Liver (tissue), 3 donors: ENCODE data around the gene APBA1.

Source experiments
- FOXA1 ChIP-seq: IDR thresholded peaks from 2 replicates; pipeline ENCODE4 v1.6.1; 2016; ENCODE audit warnings: antibody characterized with exemption
- RAD21 ChIP-seq, 2 donors: IDR thresholded peaks; 2 replicates each; pipeline ENCODE4 v1.6.1; 2016; ENCODE audit warnings: antibody characterized with exemption in 2 of 2, mild to moderate bottlenecking in 2 of 2
- RXRA ChIP-seq, 2 donors: IDR thresholded peaks; 2 replicates each; pipeline ENCODE4 v1.6.1; 2017 to 2018; ENCODE audit warnings: antibody characterized with exemption in 2 of 2, mild to moderate bottlenecking in 1 of 2
- TAF1 ChIP-seq: conservative IDR thresholded peaks from 2 replicates; pipeline ENCODE4 v1.6.1; 2016; ENCODE audit warnings: antibody characterized with exemption, mild to moderate bottlenecking
- YY1 ChIP-seq: IDR thresholded peaks from 2 replicates; pipeline ENCODE4 v1.6.1; 2016; ENCODE audit warnings: antibody characterized with exemption, mild to moderate bottlenecking
- TF ChIP-seq, protein P1 (sequence below): fragments of 150-350 bp; IDR thresholded peaks from 2 replicates; pipeline ENCODE4 v1.5.1; 2017; ENCODE audit warnings: improper control_type of control experiment, low read depth, low read length; ENCODE audit not compliant: missing input control
- donor health status: healthy.
- donor health status: healthy.

DNA sequence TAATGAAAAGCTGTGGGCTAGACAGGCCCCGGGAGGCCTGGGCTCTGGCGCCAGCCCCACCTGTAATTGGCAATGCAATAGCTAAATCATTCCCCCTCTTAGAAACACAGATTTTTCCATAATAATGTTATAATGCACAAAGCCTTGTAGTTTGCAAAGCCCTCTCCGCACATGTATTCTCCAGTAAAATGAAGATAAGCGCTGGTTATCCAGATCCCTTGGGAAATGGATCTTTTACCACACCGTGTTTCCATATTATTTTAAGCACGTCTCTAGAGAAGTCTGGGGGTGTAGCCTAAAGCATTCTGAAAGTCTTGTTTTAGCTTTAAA, 1.1 kb upstream of the APBA1 start:
- TF ChIP-seq, protein P1, sequence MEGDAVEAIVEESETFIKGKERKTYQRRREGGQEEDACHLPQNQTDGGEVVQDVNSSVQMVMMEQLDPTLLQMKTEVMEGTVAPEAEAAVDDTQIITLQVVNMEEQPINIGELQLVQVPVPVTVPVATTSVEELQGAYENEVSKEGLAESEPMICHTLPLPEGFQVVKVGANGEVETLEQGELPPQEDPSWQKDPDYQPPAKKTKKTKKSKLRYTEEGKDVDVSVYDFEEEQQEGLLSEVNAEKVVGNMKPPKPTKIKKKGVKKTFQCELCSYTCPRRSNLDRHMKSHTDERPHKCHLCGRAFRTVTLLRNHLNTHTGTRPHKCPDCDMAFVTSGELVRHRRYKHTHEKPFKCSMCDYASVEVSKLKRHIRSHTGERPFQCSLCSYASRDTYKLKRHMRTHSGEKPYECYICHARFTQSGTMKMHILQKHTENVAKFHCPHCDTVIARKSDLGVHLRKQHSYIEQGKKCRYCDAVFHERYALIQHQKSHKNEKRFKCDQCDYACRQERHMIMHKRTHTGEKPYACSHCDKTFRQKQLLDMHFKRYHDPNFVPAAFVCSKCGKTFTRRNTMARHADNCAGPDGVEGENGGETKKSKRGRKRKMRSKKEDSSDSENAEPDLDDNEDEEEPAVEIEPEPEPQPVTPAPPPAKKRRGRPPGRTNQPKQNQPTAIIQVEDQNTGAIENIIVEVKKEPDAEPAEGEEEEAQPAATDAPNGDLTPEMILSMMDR = no peak
- TF ChIP-seq RAD21 (IDR thresholded peaks at IDR 0.05) (no peak), RXRA (IDR thresholded peaks at IDR 0.05) (no peak), TAF1 (no peak), FOXA1 (no peak), YY1 (no peak)
